Ishikawa (cell line): ENCODE data around the gene MRAP.

ENCODE experiments used
- EP300 ChIP-seq: IDR thresholded peaks from 2 replicates; pipeline ENCODE4 v1.6.1; 2012; ENCODE audit warnings: borderline replicate concordance
- TF ChIP-seq, protein P1 (sequence below): IDR thresholded peaks from 2 replicates; pipeline ENCODE4 v1.6.1; 2012; ENCODE audit warnings: low read depth, mild to moderate bottlenecking

DNA sequence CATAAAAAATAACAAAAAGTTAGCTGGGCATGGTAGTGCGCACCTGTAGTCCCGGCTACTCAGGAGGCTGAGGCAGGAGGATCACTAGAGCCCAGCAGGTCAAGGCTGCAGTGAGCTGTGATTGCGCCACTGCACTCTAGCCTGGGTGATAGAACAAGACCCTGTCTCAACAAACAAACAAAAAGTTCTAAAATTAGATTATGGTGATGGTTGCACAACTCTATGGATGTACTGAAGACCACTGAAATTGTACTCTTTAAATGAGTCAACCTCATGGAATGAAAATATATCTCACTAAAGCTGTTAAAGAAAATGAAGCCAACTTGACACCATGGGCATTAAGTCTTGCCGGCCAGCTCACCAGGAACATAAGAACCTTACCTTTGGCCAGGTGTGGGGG, 9.1 kb downstream of the MRAP start:
- TF ChIP-seq, protein P1, sequence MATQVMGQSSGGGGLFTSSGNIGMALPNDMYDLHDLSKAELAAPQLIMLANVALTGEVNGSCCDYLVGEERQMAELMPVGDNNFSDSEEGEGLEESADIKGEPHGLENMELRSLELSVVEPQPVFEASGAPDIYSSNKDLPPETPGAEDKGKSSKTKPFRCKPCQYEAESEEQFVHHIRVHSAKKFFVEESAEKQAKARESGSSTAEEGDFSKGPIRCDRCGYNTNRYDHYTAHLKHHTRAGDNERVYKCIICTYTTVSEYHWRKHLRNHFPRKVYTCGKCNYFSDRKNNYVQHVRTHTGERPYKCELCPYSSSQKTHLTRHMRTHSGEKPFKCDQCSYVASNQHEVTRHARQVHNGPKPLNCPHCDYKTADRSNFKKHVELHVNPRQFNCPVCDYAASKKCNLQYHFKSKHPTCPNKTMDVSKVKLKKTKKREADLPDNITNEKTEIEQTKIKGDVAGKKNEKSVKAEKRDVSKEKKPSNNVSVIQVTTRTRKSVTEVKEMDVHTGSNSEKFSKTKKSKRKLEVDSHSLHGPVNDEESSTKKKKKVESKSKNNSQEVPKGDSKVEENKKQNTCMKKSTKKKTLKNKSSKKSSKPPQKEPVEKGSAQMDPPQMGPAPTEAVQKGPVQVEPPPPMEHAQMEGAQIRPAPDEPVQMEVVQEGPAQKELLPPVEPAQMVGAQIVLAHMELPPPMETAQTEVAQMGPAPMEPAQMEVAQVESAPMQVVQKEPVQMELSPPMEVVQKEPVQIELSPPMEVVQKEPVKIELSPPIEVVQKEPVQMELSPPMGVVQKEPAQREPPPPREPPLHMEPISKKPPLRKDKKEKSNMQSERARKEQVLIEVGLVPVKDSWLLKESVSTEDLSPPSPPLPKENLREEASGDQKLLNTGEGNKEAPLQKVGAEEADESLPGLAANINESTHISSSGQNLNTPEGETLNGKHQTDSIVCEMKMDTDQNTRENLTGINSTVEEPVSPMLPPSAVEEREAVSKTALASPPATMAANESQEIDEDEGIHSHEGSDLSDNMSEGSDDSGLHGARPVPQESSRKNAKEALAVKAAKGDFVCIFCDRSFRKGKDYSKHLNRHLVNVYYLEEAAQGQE = no peak
- TF ChIP-seq EP300 = no peak
